ENCODE data around the gene TPM1. TPM values are rescaled to one million over a fixed set of nuclear protein-coding genes. Genes with fewer than 3 reads are reported as not detected.

Gene TPM1
- total RNA-seq, 1 donor from 2014 or later = 11.1 TPM

DNA sequence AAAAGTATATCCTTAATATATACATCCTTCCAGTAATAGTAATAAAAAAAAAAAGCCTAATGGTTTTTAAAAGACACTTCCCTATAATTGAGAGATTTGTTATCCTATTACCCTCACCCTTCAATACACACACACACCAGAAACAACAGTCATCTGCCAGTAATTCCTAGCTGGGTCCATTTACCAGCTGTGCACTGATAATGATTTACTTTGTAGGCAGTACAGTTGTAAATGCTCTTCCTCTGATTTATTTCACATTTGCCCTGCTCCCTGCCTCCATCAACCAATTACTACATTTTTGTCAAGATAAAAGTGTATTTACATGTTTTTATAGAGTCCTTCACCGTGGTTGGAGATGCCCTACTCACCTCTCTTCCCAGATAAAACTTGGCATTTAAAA, 12.4 kb downstream of the TPM1 start:
- Mint-ChIP-seq H3K27ac (no peak overlapping the region), H3K9me3 (no peaks in the 10 kb centered on the region), H3K36me3 (ENCODE audit: low read depth) (no peaks in the 10 kb centered on the region), H3K4me3 (ENCODE audit: low read depth) (no peak overlapping the region), H3K4me1 (ENCODE audit: low read depth) (peaks cover 3% of the 10 kb centered on the region), H3K27me3 (ENCODE audit: low read depth) (peaks cover 4% of the 10 kb centered on the region)
- DNase-seq (ENCODE audit: low spot score) = no peak
- intact Hi-C loops (cut with micrococcal nuclease) = no loop called here

DNA sequence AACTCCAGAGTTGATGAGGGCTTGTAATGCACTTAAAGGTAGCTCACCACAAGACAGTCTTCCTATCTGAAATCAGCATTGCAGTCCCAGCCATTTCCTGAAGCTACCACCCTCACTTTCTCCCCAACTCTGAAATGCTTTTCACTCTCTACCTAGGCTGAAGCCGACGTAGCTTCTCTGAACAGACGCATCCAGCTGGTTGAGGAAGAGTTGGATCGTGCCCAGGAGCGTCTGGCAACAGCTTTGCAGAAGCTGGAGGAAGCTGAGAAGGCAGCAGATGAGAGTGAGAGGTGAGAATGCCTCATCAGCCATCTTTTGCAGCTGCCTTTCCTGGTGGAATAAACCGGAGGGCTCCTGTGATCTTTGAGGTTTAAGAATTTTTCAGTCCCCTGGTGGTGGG, 14.3 kb downstream of the TPM1 start:
- no peaks in the 10 kb centered on the region for H3K9me3 Mint-ChIP-seq
- H3K4me3 Mint-ChIP-seq (ENCODE audit: low read depth) = no peak overlapping the region
- peaks cover 4% of the 10 kb centered on the region for H3K27me3 Mint-ChIP-seq (ENCODE audit: low read depth)
- no peaks in the 10 kb centered on the region for H3K36me3 Mint-ChIP-seq (ENCODE audit: low read depth)
- DNase-seq (ENCODE audit: low spot score) = no peak
- intact Hi-C loops (cut with micrococcal nuclease) = no loop called here
- no peak overlapping the region for H3K27ac Mint-ChIP-seq
- H3K4me1 Mint-ChIP-seq (ENCODE audit: low read depth) = peaks cover 3% of the 10 kb centered on the region

GRCh38 chr15:63057468-63058345, 15.2 kb downstream of the TPM1 start:
- Mint-ChIP-seq H3K36me3 (ENCODE audit: low read depth) (no peaks in the 10 kb centered on the region), H3K9me3 (no peaks in the 10 kb centered on the region), H3K4me3 (ENCODE audit: low read depth) (no peak overlapping the region), H3K4me1 (ENCODE audit: low read depth) (peaks cover 3% of the 10 kb centered on the region), H3K27ac (no peak overlapping the region), H3K27me3 (ENCODE audit: low read depth) (peaks cover 4% of the 10 kb centered on the region)
- intact Hi-C loops (cut with micrococcal nuclease) = no loop called here
- no peak for DNase-seq (ENCODE audit: low spot score)

- Mint-ChIP-seq H3K9me3 (no peaks in the 10 kb centered on the region), H3K27me3 (ENCODE audit: low read depth) (peaks cover 4% of the 10 kb centered on the region), H3K4me1 (ENCODE audit: low read depth) (peaks cover 3% of the 10 kb centered on the region), H3K36me3 (ENCODE audit: low read depth) (no peaks in the 10 kb centered on the region), H3K27ac (no peak overlapping the region), H3K4me3 (ENCODE audit: low read depth) (no peak overlapping the region)
- DNase-seq (ENCODE audit: low spot score) = no peak
- intact Hi-C loops (cut with micrococcal nuclease) = no loop called here
Observed at GRCh38 chr15:63059075-63059474, 16.5 kb downstream of the TPM1 start.

- H3K4me3 Mint-ChIP-seq (ENCODE audit: low read depth) = no peak overlapping the region
- no peak overlapping the region for H3K27ac Mint-ChIP-seq
- no peaks in the 10 kb centered on the region for H3K36me3 Mint-ChIP-seq (ENCODE audit: low read depth)
- H3K27me3 Mint-ChIP-seq (ENCODE audit: low read depth) = peaks cover 4% of the 10 kb centered on the region
- DNase-seq (ENCODE audit: low spot score) = no peak
- intact Hi-C loops (cut with micrococcal nuclease) = no loop called here
- H3K4me1 Mint-ChIP-seq (ENCODE audit: low read depth) = peaks cover 3% of the 10 kb centered on the region
- H3K9me3 Mint-ChIP-seq = no peaks in the 10 kb centered on the region
Observed at GRCh38 chr15:63059573-63060216, 17.1 kb downstream of the TPM1 start.

- H3K4me3 Mint-ChIP-seq (ENCODE audit: low read depth) = no peak overlapping the region
- H3K9me3 Mint-ChIP-seq = no peaks in the 10 kb centered on the region
- peaks cover 4% of the 10 kb centered on the region for H3K27me3 Mint-ChIP-seq (ENCODE audit: low read depth)
- peaks cover 3% of the 10 kb centered on the region for H3K4me1 Mint-ChIP-seq (ENCODE audit: low read depth)
- no peak overlapping the region for H3K27ac Mint-ChIP-seq
- no peak for DNase-seq (ENCODE audit: low spot score)
- H3K36me3 Mint-ChIP-seq (ENCODE audit: low read depth) = no peaks in the 10 kb centered on the region
- intact Hi-C loops (cut with micrococcal nuclease) = no loop called here
Observed at GRCh38 chr15:63060699-63061098, 18.2 kb downstream of the TPM1 start.

GRCh38 chr15:63061975-63062374, 19.4 kb downstream of the TPM1 start:
- no peak overlapping the region for H3K27ac Mint-ChIP-seq
- no peak overlapping the region for H3K4me3 Mint-ChIP-seq (ENCODE audit: low read depth)
- no peak for DNase-seq (ENCODE audit: low spot score)
- no peaks in the 10 kb centered on the region for H3K4me1 Mint-ChIP-seq (ENCODE audit: low read depth)
- no peaks in the 10 kb centered on the region for H3K27me3 Mint-ChIP-seq (ENCODE audit: low read depth)
- no peaks in the 10 kb centered on the region for H3K9me3 Mint-ChIP-seq
- no peaks in the 10 kb centered on the region for H3K36me3 Mint-ChIP-seq (ENCODE audit: low read depth)
- intact Hi-C loops (cut with micrococcal nuclease) = no loop called here

DNA sequence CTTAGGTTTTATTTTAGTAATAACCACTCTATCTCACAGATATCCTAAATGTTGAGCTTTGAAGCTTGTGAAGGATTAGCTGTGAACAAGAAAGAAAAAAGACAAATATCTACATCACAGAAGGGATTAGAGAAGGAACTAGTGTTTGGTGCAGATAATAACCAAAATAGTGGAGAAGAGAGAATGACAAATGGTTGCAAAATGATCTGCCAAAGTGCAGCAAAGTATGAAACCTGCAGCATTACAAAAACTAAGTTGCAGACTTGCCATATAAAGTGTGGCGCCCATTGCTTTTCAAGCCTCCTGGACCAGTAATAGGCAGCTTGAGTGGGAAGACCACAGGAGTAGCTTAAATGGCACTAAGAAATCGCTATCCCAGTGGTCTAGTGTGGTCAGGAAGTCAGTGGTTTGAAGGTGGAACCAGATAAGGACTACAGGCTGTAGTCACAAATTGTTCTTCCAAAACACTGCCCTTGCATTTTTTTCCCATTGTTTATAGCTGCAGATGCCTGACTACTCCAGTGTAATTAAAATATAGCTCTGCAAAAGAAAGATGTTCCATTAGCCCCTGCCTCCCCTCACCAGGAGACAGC, 20.7 kb downstream of the TPM1 start:
- H3K27me3 Mint-ChIP-seq (ENCODE audit: low read depth) = no peaks in the 10 kb centered on the region
- intact Hi-C loops (cut with micrococcal nuclease) = no loop called here
- H3K4me1 Mint-ChIP-seq (ENCODE audit: low read depth) = no peaks in the 10 kb centered on the region
- H3K4me3 Mint-ChIP-seq (ENCODE audit: low read depth) = no peak overlapping the region
- no peak for DNase-seq (ENCODE audit: low spot score)
- H3K36me3 Mint-ChIP-seq (ENCODE audit: low read depth) = no peaks in the 10 kb centered on the region
- H3K9me3 Mint-ChIP-seq = no peaks in the 10 kb centered on the region
- H3K27ac Mint-ChIP-seq = no peak overlapping the region

DNA sequence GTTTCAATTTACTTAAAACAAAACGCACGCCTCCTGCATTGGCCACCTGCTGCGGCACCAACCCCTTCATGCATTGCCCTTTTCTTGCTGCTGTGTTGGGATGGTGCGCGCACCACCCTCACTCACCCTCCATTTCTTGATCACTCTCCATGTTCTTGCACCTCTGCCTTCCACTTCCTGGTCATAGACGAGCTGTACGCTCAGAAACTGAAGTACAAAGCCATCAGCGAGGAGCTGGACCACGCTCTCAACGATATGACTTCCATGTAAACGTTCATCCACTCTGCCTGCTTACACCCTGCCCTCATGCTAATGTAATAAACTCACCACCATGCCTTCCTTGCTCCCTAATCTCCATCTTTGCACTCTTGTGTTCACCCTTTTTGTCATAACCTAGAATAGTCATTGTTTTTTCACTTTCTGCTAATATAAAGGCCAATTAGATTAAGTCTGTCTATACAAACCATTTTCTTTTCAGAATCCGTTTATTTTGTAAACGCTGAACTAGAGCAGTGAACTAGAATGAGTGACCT, 21.4 kb downstream of the TPM1 start:
- DNase-seq (ENCODE audit: low spot score) = no peak
- Mint-ChIP-seq H3K9me3 (no peaks in the 10 kb centered on the region), H3K27ac (no peak overlapping the region), H3K27me3 (ENCODE audit: low read depth) (no peaks in the 10 kb centered on the region), H3K4me1 (ENCODE audit: low read depth) (no peaks in the 10 kb centered on the region), H3K36me3 (ENCODE audit: low read depth) (no peaks in the 10 kb centered on the region), H3K4me3 (ENCODE audit: low read depth) (no peak overlapping the region)
- intact Hi-C loops (cut with micrococcal nuclease) = no loop called here

GRCh38 chr15:63065262-63066221, 23.0 kb downstream of the TPM1 start:
- intact Hi-C loops (cut with micrococcal nuclease) = no loop called here
- Mint-ChIP-seq H3K4me3 (ENCODE audit: low read depth) (no peak overlapping the region), H3K9me3 (no peaks in the 10 kb centered on the region), H3K27ac (no peak overlapping the region), H3K4me1 (ENCODE audit: low read depth) (no peaks in the 10 kb centered on the region), H3K36me3 (ENCODE audit: low read depth) (no peaks in the 10 kb centered on the region), H3K27me3 (ENCODE audit: low read depth) (no peaks in the 10 kb centered on the region)
- no peak for DNase-seq (ENCODE audit: low spot score)

DNA sequence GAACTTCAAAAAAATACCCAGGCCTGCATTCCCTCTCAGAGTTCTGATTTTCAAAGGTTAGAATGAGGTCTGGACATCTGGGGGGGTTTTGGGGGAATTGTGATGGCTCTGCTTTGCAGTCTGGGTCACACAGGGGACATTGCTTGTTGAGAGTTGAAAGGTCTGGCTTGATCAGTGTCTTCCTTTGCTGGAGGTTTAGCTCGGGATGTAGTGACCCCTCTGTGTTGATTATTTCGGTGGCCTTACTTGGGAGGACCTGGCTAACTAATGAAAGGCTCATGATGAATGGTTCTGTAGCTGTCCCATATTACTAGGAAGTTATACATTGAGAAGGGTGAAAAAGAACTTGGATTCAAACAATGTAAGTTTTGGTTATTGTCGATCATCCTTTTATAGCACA, 23.7 kb downstream of the TPM1 start:
- DNase-seq (ENCODE audit: low spot score) = no peak
- Mint-ChIP-seq H3K9me3 (no peaks in the 10 kb centered on the region), H3K36me3 (ENCODE audit: low read depth) (no peaks in the 10 kb centered on the region), H3K27me3 (ENCODE audit: low read depth) (peaks cover 5% of the 10 kb centered on the region), H3K27ac (no peak overlapping the region), H3K4me3 (ENCODE audit: low read depth) (no peak overlapping the region), H3K4me1 (ENCODE audit: low read depth) (no peaks in the 10 kb centered on the region)
- intact Hi-C loops (cut with micrococcal nuclease) = no loop called here

DNA sequence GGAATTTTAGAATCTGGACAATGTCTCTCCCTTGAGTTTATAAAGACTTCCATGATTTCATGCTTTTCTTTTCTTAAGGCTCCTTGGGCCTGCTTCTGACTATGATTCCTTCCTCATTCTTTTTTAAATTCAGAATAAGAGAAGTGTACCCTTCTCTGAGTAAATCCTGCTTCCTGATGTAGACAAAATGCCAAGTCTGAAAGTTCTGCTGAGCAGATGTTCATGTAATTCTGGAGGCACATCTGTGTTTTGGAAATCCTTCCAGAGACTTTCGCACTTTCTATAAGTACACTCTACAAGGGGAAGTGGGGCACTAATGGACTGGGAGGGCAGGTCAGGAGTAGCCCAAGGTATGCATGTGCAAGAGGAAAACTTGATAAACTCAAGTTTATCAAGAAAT, 24.8 kb downstream of the TPM1 start:
- no peaks in the 10 kb centered on the region for H3K4me1 Mint-ChIP-seq (ENCODE audit: low read depth)
- no peaks in the 10 kb centered on the region for H3K36me3 Mint-ChIP-seq (ENCODE audit: low read depth)
- DNase-seq (ENCODE audit: low spot score) = no peak
- no peaks in the 10 kb centered on the region for H3K9me3 Mint-ChIP-seq
- no peak overlapping the region for H3K4me3 Mint-ChIP-seq (ENCODE audit: low read depth)
- intact Hi-C loops (cut with micrococcal nuclease) = no loop called here
- H3K27me3 Mint-ChIP-seq (ENCODE audit: low read depth) = peaks cover 5% of the 10 kb centered on the region
- H3K27ac Mint-ChIP-seq = no peak overlapping the region

Data from activated T-helper 2 cell treated with anti-CD3 and anti-CD28 coated beads, Interferon-gamma antibody, Interleukin-2, Interleukin-4, amounts not matched to agents 10 μg/mL and 5 μg/mL and 100 μg/mL, durations not matched to agents 14 hours and 24 hours and 36 hours (primary cell).